Body of pancreas (tissue), 4 donors: ENCODE data around the gene KCNC1. TPM values are rescaled to one million over a fixed set of nuclear protein-coding genes. Genes with fewer than 3 reads are reported as not detected.

ENCODE experiments used
- ATAC-seq: fragments of 150-250 bp; one replicate; pipeline ENCODE4 v1.9.1; 2016
- DNase-seq, 4 donors: peaks; one replicate each; pipeline ENCODE4 v3.0.0-alpha.2; 2019
- H3K27ac ChIP-seq, 4 donors: fragments of 200-600 bp; sonication (generic); 1 replicate in 3 of 4; 2 replicates in 1 of 4; pipeline versions ENCODE4 v1.5.1 to v1.6.1; 2016 to 2019; ENCODE audit warnings: mild to moderate bottlenecking in 1 of 4, mixed read lengths in 1 of 4, moderate library complexity in 1 of 4
- H3K27me3 ChIP-seq, 2 donors: fragments of 200-600 bp; sonication (generic); one replicate each; pipeline ENCODE4 v1.6.0; 2016; ENCODE audit warnings: mild to moderate bottlenecking in 1 of 2
- H3K36me3 ChIP-seq, 2 donors: fragments of 200-600 bp; sonication (generic); replicated peaks in 1 of 2; 2 replicates each; pipeline ENCODE4 v1.5.1; 2016; ENCODE audit warnings: low read depth in 2 of 2; ENCODE audit not compliant: insufficient read depth in 1 of 2
- H3K4me1 ChIP-seq: fragments of 200-600 bp; sonication (generic); one replicate; pipeline ENCODE4 v1.6.0; 2016
- H3K4me3 ChIP-seq, 2 donors: fragments of 200-600 bp; sonication (generic); 1 replicate in 1 of 2; 2 replicates in 1 of 2; pipeline ENCODE4 v1.5.1; 2016 to 2019
- H3K9me3 ChIP-seq, 3 donors: fragments of 200-600 bp; sonication (generic); 1 replicate in 2 of 3; 2 replicates in 1 of 3; pipeline ENCODE4 v1.5.1; 2016
- POLR2A ChIP-seq, 3 donors: fragments of 450-650 bp; IDR thresholded peaks; one replicate each; pipeline ENCODE4 v1.6.1; 2016; ENCODE audit warnings: antibody characterized with exemption in 3 of 3, mild to moderate bottlenecking in 2 of 3
- WGBS, 2 donors: methylation state at CpG; one replicate each; pipeline ENCODE4 v1.1.5; 2017; 5-methylcytosine and 5-hydroxymethylcytosine counted together
- intact Hi-C: fragments of 100-400 bp; cut with DNase I; formaldehyde crosslinking; loops from one replicate; pipeline ENCODE4 v1.15.1; 2023
- total RNA-seq, 2 donors: library from RNA; depleted of rRNA; stranded (reverse); fragments of >200 nt; gene quantifications; one replicate each; pipeline ENCODE4 v1.1.0, GENCODE V29; 2016
- TF ChIP-seq, protein P1 (sequence below), 7 experiments: fragments of 450-650 bp in 4 of 7; fragments of 200-600 bp in 3 of 7; sonication (generic) in 3 of 7; IDR thresholded peaks; one replicate each; pipeline ENCODE4 v1.5.1; 2016 to 2019; ENCODE audit warnings: antibody characterized with exemption in 7 of 7

The KCNC1 gene
- total RNA-seq, 2 donors from 2014 or later, result 0.26 TPM; not detected in 1

DNA sequence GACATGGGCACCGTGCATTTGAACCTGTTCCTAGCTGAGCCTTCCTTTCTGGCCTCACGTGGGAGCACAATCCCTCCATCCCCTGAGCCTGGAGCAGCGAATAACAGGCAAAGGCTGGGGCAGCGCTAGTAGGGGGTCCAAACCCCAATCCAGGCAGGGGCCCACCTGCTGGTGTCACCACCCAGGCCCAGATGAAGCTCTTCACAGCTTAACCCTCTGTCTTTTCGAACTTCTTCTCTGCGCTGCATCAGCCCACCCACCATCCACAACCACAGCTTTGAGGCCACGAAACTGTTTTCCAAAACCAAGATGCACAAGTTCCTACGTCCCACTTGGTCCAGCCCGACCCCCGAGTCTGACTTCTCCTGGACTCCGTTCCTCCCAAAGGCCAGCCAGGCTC, 11.5 kb downstream of the KCNC1 start:
- Histone ChIP-seq H3K4me3 (no peak overlapping the region), H3K27ac (no peak overlapping the region), H3K27me3 (no peaks in the 10 kb centered on the region), H3K4me1 (no peaks in the 10 kb centered on the region), H3K36me3 (no peaks in the 10 kb centered on the region), H3K9me3 (no peaks in the 10 kb centered on the region)
- intact Hi-C loops, result no loop called here
- TF ChIP-seq, protein P1, sequence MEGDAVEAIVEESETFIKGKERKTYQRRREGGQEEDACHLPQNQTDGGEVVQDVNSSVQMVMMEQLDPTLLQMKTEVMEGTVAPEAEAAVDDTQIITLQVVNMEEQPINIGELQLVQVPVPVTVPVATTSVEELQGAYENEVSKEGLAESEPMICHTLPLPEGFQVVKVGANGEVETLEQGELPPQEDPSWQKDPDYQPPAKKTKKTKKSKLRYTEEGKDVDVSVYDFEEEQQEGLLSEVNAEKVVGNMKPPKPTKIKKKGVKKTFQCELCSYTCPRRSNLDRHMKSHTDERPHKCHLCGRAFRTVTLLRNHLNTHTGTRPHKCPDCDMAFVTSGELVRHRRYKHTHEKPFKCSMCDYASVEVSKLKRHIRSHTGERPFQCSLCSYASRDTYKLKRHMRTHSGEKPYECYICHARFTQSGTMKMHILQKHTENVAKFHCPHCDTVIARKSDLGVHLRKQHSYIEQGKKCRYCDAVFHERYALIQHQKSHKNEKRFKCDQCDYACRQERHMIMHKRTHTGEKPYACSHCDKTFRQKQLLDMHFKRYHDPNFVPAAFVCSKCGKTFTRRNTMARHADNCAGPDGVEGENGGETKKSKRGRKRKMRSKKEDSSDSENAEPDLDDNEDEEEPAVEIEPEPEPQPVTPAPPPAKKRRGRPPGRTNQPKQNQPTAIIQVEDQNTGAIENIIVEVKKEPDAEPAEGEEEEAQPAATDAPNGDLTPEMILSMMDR (IDR thresholded peaks at IDR 0.05), result no peak
- ATAC-seq (no peak), DNase-seq (no peak)
- 65 to 70% methylated on average over 11 of the region's 11 CpGs for WGBS, 2 donors

DNA sequence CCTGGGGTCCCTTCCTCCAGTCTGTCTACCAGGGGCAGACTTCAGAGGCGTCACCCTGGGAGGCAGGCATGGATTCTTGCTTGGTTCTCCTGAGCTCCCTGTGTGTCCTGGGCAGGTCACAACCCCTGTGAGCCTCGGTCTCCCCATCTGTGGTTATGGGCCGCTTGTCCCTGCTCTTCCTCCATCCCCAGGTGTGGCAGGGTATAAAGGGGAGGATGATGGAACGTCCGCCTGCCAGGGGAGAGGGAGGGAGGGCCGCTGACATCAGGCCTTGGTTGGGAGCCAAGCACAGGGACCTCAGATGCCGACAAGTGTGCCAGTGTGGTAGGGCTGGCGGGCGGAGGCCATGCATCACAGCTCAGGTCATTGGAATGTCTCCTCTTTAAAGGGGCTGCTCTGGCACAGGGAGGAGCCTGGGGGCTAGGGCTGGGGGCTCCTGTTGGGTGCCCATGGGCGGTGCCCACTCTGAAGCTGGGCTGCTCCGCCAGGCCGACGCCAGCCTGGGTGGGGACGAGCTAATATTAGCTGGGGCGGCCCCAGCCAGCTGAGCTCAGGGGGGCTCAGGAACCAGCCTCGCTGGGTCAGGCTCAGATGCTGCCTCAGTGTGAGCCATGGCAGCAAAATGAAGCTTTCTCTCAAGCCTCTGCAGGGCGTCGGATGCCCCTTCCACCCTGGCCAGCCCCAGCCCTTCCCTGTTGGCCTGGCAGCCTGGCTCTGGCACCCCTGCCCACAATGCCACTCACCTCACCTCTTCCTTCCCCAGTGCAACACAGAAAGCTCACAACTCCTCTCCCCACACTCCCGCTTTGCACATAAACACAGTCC, 12.8 kb downstream of the KCNC1 start:
- no peak for TF ChIP-seq POLR2A (IDR thresholded peaks at IDR 0.05)
- TF ChIP-seq, protein P1 (IDR thresholded peaks at IDR 0.05), result no peak
- no peaks in the 10 kb centered on the region for H3K4me1 ChIP-seq
- no peak overlapping the region for H3K4me3 ChIP-seq
- DNase-seq (no peak), ATAC-seq (no peak)
- no peaks in the 10 kb centered on the region for H3K36me3 ChIP-seq
- no peaks in the 10 kb centered on the region for H3K27me3 ChIP-seq
- WGBS, 2 donors, result 67 to 74% methylated on average over 5 to 13 of the region's 19 CpGs
- intact Hi-C loops, result no loop called here
- no peaks in the 10 kb centered on the region for H3K9me3 ChIP-seq
- H3K27ac ChIP-seq, result no peak overlapping the region

DNA sequence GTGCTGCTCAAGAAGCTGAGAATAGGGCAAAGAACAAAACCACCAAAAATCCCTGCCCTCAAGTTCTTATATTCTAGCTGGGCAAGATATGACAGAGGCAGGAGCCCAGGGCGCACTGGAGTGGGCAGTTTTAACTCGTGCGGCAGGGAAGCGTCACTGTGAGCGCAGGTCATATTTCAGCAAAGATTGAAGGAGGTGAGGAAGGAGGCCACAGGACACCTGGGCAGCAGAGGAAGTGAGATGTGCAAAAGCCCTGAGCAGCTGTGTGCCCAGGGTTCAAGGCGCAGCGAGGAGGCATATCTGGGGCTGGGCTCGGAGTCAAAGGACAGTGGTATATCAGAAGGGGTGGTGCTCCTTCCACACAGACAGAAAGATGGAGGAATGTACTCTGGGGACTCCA, 13.5 kb downstream of the KCNC1 start:
- no peaks in the 10 kb centered on the region for H3K36me3 ChIP-seq
- H3K9me3 ChIP-seq, result no peaks in the 10 kb centered on the region
- ATAC-seq (no peak), DNase-seq (no peak)
- H3K27me3 ChIP-seq, result no peaks in the 10 kb centered on the region
- no peak for TF ChIP-seq POLR2A (IDR thresholded peaks at IDR 0.05)
- TF ChIP-seq, protein P1 (IDR thresholded peaks at IDR 0.05), result no peak
- H3K4me1 ChIP-seq, result no peaks in the 10 kb centered on the region
- WGBS, 2 donors, result 78 to 86% methylated on average over 8 of the region's 8 CpGs
- intact Hi-C loops, result no loop called here
- H3K27ac ChIP-seq, result no peak overlapping the region
- no peak overlapping the region for H3K4me3 ChIP-seq

DNA sequence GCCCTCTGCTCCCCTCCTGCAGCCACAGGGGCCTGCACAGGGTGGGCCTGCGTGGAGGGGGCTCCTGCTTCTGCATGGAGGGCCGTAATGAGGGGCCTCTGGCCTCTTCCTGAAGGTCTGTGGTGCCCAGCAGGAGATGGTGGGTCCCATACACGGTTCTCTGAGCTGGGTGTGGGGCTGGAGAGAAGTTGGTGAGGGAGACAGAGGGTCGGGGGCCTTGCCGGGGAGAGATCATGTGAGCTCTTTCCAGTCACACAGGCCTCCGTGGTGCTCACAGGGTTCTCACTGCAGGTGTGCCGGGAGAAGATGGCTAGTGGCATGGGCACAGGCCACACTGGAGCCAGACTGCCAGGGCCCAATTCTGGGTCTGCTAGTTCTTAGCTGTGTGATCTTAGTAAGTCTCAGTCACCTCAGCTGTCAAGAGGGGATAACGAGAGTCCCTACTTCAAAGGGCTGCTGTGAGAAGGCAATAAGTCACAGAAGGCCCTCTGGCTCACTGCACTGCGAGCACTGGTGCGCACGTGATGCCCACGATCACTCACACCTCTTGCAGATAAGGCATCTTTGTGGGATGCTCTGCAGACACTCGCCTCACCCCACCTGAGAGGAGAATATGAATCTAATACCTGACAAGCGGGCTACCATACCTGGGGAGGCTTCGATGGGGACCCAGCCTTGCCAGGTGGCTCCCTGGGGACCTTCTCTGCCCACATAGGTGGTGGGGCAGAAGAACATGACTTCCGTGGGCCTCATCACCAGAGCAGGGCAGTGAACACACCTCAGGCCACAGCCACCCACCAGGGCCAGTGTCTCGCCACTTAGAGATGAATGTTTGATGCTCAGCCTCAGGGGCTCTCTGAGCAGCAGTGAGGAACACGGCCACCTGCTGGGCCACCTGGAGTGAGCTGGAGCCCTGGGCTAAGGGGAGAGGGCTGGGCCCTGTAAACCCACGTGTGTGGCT, 14.5 kb downstream of the KCNC1 start:
- no peak overlapping the region for H3K27ac ChIP-seq
- TF ChIP-seq POLR2A (IDR thresholded peaks at IDR 0.05), result no peak
- TF ChIP-seq, protein P1 (IDR thresholded peaks at IDR 0.05), result no peak
- no peaks in the 10 kb centered on the region for H3K4me1 ChIP-seq
- H3K27me3 ChIP-seq, result no peaks in the 10 kb centered on the region
- ATAC-seq (no peak), DNase-seq (no peak)
- 60 to 70% methylated on average over 8 to 19 of the region's 19 CpGs for WGBS, 2 donors
- intact Hi-C loops, result no loop called here
- H3K4me3 ChIP-seq, result no peak overlapping the region
- H3K9me3 ChIP-seq, result no peaks in the 10 kb centered on the region
- H3K36me3 ChIP-seq, result no peaks in the 10 kb centered on the region
